Spleen (tissue), 11 donors: ENCODE data around the gene ANKS1B. TPM values are rescaled to one million over a fixed set of nuclear protein-coding genes. Genes with fewer than 3 reads are reported as not detected.

ENCODE experiments used
- DNase-seq: peaks from one replicate; pipeline ENCODE4 v3.0.0-alpha.2; 2020
- H3K27ac ChIP-seq, 8 donors: fragments of 200-600 bp; sonication (generic) in 7 of 8; 1 replicate in 4 of 8; 2 replicates in 4 of 8; pipeline versions ENCODE4 v1.5.0 to v1.8.0; 2016 to 2021; ENCODE audit warnings: inconsistent platforms in 4 of 8, mild to moderate bottlenecking in 4 of 8, moderate library complexity in 1 of 8
- H3K27me3 ChIP-seq, 7 donors: fragments of 200-600 bp; sonication (generic) in 6 of 7; replicated peaks in 1 of 7; 1 replicate in 4 of 7; 2 replicates in 3 of 7; pipeline versions ENCODE4 v1.5.0 to v1.8.0; 2016 to 2021; ENCODE audit warnings: inconsistent platforms in 3 of 7, mild to moderate bottlenecking in 1 of 7
- H3K36me3 ChIP-seq, 6 donors: fragments of 200-600 bp; sonication (generic) in 5 of 6; 1 replicate in 4 of 6; 2 replicates in 2 of 6; pipeline versions ENCODE4 v1.5.0 to v1.8.0; 2016 to 2021; ENCODE audit warnings: inconsistent platforms in 2 of 6
- H3K4me1 ChIP-seq, 6 donors: fragments of 200-600 bp; sonication (generic) in 5 of 6; 1 replicate in 3 of 6; 2 replicates in 3 of 6; pipeline versions ENCODE4 v1.5.0 to v1.8.0; 2016 to 2021; ENCODE audit warnings: inconsistent platforms in 3 of 6
- H3K4me3 ChIP-seq, 8 donors: fragments of 200-600 bp; sonication (generic) in 7 of 8; 1 replicate in 4 of 8; 2 replicates in 4 of 8; pipeline versions ENCODE4 v1.5.0 to v1.8.0; 2016 to 2021; ENCODE audit warnings: inconsistent platforms in 4 of 8, mild to moderate bottlenecking in 4 of 8, moderate library complexity in 2 of 8
- H3K9me3 ChIP-seq, 8 donors: fragments of 200-600 bp; sonication (generic) in 7 of 8; 1 replicate in 4 of 8; 2 replicates in 4 of 8; pipeline versions ENCODE4 v1.5.0 to v1.8.0; 2016 to 2021; ENCODE audit warnings: inconsistent platforms in 4 of 8
- POLR2A ChIP-seq, 3 donors: fragments of 450-650 bp; IDR thresholded peaks; one replicate each; pipeline ENCODE4 v1.5.1; 2017; ENCODE audit warnings: antibody characterized with exemption in 3 of 3, mild to moderate bottlenecking in 1 of 3
- POLR2AphosphoS5 ChIP-seq, 3 donors: sonication (generic); formaldehyde crosslinking; IDR thresholded peaks; one replicate each; pipeline ENCODE4 v1.5.1; 2017; ENCODE audit warnings: antibody characterized with exemption in 3 of 3
- WGBS, 5 donors: extraction: QIAGEN DNeasy Blood & Tissue Kit in 3 of 5; methylation state at CpG; one replicate each; pipeline versions ENCODE4 v1.1.5 to v1.1.7; 2013 to 2018; 5-methylcytosine and 5-hydroxymethylcytosine counted together
- intact Hi-C: fragments of 100-400 bp; cut with DNase I; formaldehyde crosslinking; loops from one replicate; pipeline ENCODE4 v1.15.0; 2023; ENCODE audit warnings: low total_unique reads
- polyA plus RNA-seq, 3 donors: library from polyadenylated mRNA; stranded (reverse); fragments of 200-250 nt; gene quantifications; one replicate each; pipeline ENCODE4 v1.2.1, GENCODE V29; 2013
- total RNA-seq, 7 donors: library from RNA; depleted of rRNA in 3 of 7; stranded (reverse); fragments of >200 nt in 3 of 7; fragmentation: NEBNext Ultra II Directional in 4 of 7; extraction: Animal tissue kit (Norgen Biotek cat#: 25700) in 4 of 7; gene quantifications; one replicate each; pipeline versions ENCODE4 v1.1.0 to v1.2.1, GENCODE V29; 2016 to 2021
- TF ChIP-seq, protein P1 (sequence below), 11 experiments: fragments of 200-600 bp in 7 of 11; fragments of 450-650 bp in 4 of 11; sonication (generic) in 4 of 11; IDR thresholded peaks in 8 of 11; conservative IDR thresholded peaks in 3 of 11; 1 replicate in 7 of 11; 2 replicates in 4 of 11; pipeline versions ENCODE4 v1.4.0 to v1.8.0; 2016 to 2021; ENCODE audit warnings: antibody characterized with exemption in 11 of 11, inconsistent platforms in 4 of 11, mild to moderate bottlenecking in 1 of 11
- donor health status: healthy with polysubstance abuse.
- donor health status: DM: no; HTN: no; CAD: no; lungs with moderate emphysema.
- donor health status: DM: no; HTN: no; CAD: no.
- donor health status: Bipolar disorder and iron deficiency.
- donor health status: healthy.
- donor health status: DM: no; HTN: no; CAD: no.
- donor health status: DM: yes; HTN: yes; CAD: no.

The ANKS1B gene
- total and polyA plus RNA-seq, 10 donors = 0.21 to 8.0 (median 4.2) TPM

GRCh38 chr12:99427104-99427503 is 557.6 kb downstream of the ANKS1B start:
- Histone ChIP-seq H3K36me3 (no peaks in the 10 kb centered on the region), H3K27me3 (no peaks in the 10 kb centered on the region), H3K9me3 (peaks cover 0 to 2% (median 0%) of the 10 kb centered on the region in 8 donors), H3K27ac (no peak overlapping the region), H3K4me3 (no peak overlapping the region), H3K4me1 (no peaks in the 10 kb centered on the region)
- TF ChIP-seq POLR2A (IDR thresholded peaks at IDR 0.05) = no peak
- TF ChIP-seq POLR2AphosphoS5 (IDR thresholded peaks at IDR 0.05) = no peak
- TF ChIP-seq, protein P1, sequence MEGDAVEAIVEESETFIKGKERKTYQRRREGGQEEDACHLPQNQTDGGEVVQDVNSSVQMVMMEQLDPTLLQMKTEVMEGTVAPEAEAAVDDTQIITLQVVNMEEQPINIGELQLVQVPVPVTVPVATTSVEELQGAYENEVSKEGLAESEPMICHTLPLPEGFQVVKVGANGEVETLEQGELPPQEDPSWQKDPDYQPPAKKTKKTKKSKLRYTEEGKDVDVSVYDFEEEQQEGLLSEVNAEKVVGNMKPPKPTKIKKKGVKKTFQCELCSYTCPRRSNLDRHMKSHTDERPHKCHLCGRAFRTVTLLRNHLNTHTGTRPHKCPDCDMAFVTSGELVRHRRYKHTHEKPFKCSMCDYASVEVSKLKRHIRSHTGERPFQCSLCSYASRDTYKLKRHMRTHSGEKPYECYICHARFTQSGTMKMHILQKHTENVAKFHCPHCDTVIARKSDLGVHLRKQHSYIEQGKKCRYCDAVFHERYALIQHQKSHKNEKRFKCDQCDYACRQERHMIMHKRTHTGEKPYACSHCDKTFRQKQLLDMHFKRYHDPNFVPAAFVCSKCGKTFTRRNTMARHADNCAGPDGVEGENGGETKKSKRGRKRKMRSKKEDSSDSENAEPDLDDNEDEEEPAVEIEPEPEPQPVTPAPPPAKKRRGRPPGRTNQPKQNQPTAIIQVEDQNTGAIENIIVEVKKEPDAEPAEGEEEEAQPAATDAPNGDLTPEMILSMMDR (IDR thresholded peaks at IDR 0.05 in 8 of 11, conservative IDR thresholded peaks at IDR 0.05 in 3 of 11) = no peak
- intact Hi-C loops = no loop called here
- WGBS, 5 donors = 49 to 69% (median 50%) methylated on average over 2 of the region's 2 CpGs
- DNase-seq = no peak

DNA sequence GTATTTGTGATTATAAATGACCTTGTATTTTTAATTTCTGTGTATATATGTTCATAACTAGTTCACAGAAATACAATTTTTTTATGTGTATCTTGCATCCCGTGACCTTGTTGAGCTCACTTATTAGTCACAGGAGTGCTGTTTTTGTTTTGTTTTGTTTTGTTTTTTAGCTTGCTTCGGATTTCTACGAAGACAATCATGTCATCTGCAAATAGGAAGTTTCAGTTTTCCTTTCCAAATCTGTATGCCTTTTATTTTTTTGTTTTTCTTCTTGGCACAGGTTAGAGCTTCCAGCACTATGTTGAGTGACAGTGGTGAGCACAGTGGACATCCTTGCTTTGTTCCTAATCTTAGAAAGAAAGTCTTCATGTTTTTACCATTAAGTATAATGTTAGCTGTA is 566.4 kb downstream of the ANKS1B start:
- H3K36me3 ChIP-seq = no peaks in the 10 kb centered on the region
- H3K4me1 ChIP-seq = no peaks in the 10 kb centered on the region
- intact Hi-C loops = no loop called here
- H3K27ac ChIP-seq = no peak overlapping the region
- WGBS, 5 donors = 30 to 72% (median 54%) methylated on average over 3 of the region's 3 CpGs
- TF ChIP-seq, protein P1 (IDR thresholded peaks at IDR 0.05 in 8 of 11, conservative IDR thresholded peaks at IDR 0.05 in 3 of 11) = no peak
- TF ChIP-seq POLR2A (IDR thresholded peaks at IDR 0.05) (no peak), POLR2AphosphoS5 (IDR thresholded peaks at IDR 0.05) (no peak)
- H3K27me3 ChIP-seq = no peaks in the 10 kb centered on the region
- no peak for DNase-seq
- H3K9me3 ChIP-seq = peaks cover 0 to 33% (median 13%) of the 10 kb centered on the region in 8 donors
- no peak overlapping the region for H3K4me3 ChIP-seq

DNA sequence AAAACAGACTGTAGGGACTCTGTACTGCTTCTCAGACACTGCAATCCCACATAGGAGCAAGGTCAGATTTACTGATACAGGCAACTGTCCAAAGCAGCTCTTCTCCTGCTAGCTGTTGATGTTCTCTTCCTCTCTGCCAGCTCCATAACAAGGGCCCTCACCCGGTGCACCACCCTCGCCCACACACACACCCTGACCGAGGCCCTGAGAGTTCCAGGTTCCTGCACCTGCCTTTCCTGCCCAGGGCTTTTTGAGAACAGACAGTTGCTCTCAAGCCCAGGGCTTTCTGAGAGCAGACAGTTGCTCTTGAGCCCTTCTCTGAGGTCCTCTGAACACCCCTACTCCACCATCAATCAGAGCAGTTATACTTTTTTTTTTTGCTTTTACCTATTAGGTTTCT is 571.0 kb downstream of the ANKS1B start:
- intact Hi-C loops = no loop called here
- Histone ChIP-seq H3K4me3 (no peak overlapping the region), H3K4me1 (no peaks in the 10 kb centered on the region), H3K9me3 (peaks cover 0 to 62% (median 25%) of the 10 kb centered on the region in 8 donors), H3K27me3 (no peaks in the 10 kb centered on the region), H3K36me3 (no peaks in the 10 kb centered on the region), H3K27ac (no peak overlapping the region)
- 64 to 72% (median 71%) methylated on average over 3 of the region's 3 CpGs for WGBS, 5 donors
- TF ChIP-seq POLR2A (IDR thresholded peaks at IDR 0.05) (no peak), POLR2AphosphoS5 (IDR thresholded peaks at IDR 0.05) (no peak)
- TF ChIP-seq, protein P1 (IDR thresholded peaks at IDR 0.05 in 8 of 11, conservative IDR thresholded peaks at IDR 0.05 in 3 of 11) = no peak
- no peak for DNase-seq

DNA sequence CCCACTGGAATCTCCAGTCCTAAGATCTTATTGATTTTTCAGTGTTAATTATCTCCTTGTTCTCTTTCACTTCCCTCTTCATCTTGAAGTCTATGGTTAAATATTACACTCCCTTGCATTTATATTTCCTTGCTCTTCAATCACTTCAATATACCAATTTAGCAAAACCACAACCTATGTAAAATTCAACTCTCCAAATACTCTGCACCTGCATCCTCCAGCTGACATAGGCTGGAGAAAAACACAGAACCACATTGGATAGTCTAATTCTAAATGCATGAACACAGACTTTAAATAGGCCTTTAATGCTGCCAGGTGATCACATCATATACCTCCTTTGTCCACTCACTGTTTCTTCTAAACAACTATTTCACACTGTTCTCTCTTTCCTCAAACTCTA is 591.0 kb downstream of the ANKS1B start:
- Histone ChIP-seq H3K36me3 (no peaks in the 10 kb centered on the region), H3K4me3 (no peak overlapping the region), H3K27ac (no peak overlapping the region), H3K4me1 (no peaks in the 10 kb centered on the region), H3K9me3 (no peaks in the 10 kb centered on the region), H3K27me3 (no peaks in the 10 kb centered on the region)
- intact Hi-C loops = no loop called here
- DNase-seq = no peak
- TF ChIP-seq POLR2AphosphoS5 (IDR thresholded peaks at IDR 0.05) = no peak
- TF ChIP-seq, protein P1 (IDR thresholded peaks at IDR 0.05 in 8 of 11, conservative IDR thresholded peaks at IDR 0.05 in 3 of 11) = no peak
- no peak for TF ChIP-seq POLR2A (IDR thresholded peaks at IDR 0.05)
